Coronary artery (tissue), 2 donors: Measurements from ENCODE around the gene ACOXL.

ENCODE experiments used
- DNase-seq: peaks from one replicate; pipeline ENCODE4 v3.0.0-alpha.2; 2017; ENCODE audit warnings: low spot score
- H3K27ac ChIP-seq, 2 donors: fragments of 200-600 bp; sonication (generic); one replicate each; pipeline ENCODE4 v1.5.1; 2016 to 2019
- H3K4me3 ChIP-seq: fragments of 200-600 bp; sonication (generic); 2 replicates; pipeline ENCODE4 v1.5.1; 2016; ENCODE audit warnings: mild to moderate bottlenecking, moderate library complexity
- TF ChIP-seq, protein P1 (sequence below): fragments of 200-600 bp; sonication (generic); IDR thresholded peaks from one replicate; pipeline ENCODE4 v1.5.1; 2019; ENCODE audit warnings: antibody characterized with exemption

The ACOXL gene

DNA sequence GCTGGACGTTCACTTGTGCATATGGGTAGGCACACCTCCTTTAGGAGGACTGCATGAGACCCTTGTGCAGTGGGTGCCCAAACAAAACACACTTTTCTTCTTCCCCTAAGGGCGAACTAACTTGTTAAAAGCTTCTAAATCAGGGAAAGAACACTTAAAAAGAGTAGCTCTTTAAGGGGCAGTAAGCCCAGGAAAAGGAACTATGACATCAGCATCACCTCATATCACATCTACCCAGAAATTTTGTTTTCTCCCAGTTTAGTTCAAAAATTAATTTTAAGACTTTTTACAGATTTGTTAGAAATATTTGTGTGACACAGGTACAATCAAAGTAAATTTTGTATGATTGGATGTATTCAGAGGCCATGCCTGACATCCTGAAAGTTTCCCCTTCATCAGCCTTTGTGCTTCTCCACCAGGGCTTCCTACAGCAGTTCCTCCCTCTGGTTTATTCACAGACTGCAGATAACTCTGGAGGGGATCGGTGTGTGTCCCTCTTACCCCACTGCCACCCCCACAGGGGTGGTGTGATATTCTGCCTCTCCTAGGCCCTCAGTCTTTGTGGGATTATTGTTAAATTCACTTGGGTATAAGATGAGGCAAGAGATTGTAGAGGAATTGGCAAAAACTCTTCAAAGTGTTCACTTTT is 416.0 kb downstream of the ACOXL start:
- DNase-seq: no peak
- TF ChIP-seq, protein P1, sequence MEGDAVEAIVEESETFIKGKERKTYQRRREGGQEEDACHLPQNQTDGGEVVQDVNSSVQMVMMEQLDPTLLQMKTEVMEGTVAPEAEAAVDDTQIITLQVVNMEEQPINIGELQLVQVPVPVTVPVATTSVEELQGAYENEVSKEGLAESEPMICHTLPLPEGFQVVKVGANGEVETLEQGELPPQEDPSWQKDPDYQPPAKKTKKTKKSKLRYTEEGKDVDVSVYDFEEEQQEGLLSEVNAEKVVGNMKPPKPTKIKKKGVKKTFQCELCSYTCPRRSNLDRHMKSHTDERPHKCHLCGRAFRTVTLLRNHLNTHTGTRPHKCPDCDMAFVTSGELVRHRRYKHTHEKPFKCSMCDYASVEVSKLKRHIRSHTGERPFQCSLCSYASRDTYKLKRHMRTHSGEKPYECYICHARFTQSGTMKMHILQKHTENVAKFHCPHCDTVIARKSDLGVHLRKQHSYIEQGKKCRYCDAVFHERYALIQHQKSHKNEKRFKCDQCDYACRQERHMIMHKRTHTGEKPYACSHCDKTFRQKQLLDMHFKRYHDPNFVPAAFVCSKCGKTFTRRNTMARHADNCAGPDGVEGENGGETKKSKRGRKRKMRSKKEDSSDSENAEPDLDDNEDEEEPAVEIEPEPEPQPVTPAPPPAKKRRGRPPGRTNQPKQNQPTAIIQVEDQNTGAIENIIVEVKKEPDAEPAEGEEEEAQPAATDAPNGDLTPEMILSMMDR: no peak
- no peak overlapping the region for H3K4me3 ChIP-seq
- H3K27ac ChIP-seq: no peak overlapping the region

DNA sequence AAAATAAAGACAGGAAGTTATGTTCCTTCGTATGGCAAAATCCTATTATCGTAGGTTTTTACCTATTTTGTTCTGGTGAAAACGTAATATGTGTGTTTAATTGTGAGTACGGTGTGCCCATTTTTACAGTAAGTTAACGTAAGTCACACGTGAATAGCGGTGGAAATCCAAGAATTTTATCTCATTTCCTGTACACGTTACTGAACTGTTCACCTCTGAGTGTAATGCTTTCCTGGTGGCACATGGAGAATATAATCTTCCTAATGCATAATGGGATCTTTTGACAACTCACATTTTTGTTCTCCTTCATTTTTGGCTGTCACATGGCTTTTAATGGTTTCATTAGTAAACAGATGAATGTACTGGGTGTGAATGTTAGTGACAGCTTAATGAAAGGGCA is 416.6 kb downstream of the ACOXL start:
- TF ChIP-seq, protein P1: no peak
- H3K27ac ChIP-seq: no peak overlapping the region
- DNase-seq: no peak
- no peak overlapping the region for H3K4me3 ChIP-seq

DNA sequence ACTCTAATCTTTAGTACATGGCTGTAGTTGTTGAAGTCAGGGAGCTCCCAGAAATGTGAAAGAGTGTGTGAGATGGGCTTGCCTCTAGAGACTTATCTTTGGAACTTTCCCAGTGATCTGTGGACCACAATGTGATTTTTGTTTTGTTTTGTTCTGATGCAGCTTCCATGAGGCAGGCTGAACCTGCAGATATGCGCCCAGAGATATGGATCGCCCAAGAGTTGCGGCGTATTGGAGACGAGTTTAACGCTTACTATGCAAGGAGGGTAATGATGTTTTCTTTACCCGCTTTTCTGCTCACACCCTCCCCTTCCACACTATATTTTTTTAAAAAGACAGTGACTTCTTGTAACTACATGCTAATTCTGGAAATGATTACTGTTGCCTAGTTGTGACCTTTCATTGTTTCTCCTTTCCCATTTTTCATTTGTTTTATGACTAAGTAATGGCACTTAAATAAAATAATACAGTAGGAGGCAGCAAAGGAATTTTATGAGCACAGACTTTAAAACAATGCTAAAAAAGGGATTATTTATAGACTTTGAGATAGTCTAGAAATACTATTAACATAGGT is 417.6 kb downstream of the ACOXL start:
- TF ChIP-seq, protein P1: no peak
- no peak for DNase-seq
- Histone ChIP-seq H3K27ac (no peak overlapping the region), H3K4me3 (no peak overlapping the region)

DNA sequence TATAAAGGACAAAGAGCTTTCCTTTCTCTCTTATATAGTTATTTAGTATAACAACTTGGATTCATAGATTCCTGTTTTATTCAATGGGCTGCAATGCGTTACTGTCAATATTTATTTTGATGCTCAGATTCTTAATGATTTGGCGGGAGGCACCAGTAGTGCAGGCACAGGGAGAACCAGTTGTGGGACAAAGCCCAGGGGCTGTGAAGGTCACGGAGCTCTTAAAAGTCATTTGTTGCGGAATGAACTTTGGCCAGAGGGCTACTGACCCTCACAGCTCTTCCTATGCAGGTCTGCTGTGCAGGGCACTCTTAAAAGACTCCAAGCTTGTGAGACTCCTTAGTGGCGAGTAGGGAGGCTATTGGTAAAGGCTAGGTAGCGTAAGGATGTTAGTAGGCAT is 422.4 kb downstream of the ACOXL start:
- H3K27ac ChIP-seq: no peak overlapping the region
- TF ChIP-seq, protein P1: no peak
- DNase-seq: no peak

DNA sequence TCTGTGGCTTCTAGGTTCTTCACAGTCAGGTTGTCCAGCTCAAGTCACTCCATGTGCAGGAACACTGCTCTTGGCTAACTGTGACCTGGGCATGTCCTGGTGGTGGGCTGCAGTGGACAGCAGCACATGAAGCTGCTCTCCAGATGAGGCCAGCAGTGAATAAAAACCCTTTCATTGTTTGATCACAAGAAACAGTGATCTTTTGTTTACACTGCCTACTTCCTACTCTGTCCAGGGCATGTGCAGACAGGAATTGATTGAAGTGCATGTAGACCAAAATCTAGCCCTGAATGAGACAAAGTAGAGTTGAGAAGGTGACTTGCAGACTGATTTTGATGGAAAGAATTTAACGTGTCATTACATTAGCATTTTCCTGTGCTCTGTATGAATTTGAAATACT is 423.2 kb downstream of the ACOXL start:
- no peak overlapping the region for H3K27ac ChIP-seq
- TF ChIP-seq, protein P1: no peak
- no peak overlapping the region for H3K4me3 ChIP-seq
- no peak for DNase-seq

More for the DNA sequence above, 422.4 kb downstream of the ACOXL start:
- H3K4me3 ChIP-seq: no peak overlapping the region

DNA sequence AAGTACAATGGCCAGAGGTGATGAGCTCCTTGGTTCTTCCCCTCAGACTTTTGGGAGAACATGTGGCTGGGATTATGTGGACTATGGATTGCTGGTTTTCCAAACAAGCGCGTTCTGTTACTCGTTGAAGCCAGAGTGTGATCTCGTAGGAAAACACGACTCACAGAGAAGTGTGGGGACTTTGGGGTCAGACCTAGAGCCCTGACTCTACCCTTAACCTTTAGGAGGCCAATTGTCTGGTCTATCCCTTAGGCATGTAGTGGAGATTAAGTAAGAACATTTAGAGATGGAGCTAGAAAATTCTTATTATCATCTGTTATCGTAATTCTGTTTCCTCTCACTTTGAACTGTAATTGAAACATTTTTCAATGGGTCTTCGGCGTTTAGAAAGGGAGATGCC is 424.2 kb downstream of the ACOXL start:
- TF ChIP-seq, protein P1: no peak
- no peak for DNase-seq
- no peak overlapping the region for H3K27ac ChIP-seq
- no peak overlapping the region for H3K4me3 ChIP-seq

DNA sequence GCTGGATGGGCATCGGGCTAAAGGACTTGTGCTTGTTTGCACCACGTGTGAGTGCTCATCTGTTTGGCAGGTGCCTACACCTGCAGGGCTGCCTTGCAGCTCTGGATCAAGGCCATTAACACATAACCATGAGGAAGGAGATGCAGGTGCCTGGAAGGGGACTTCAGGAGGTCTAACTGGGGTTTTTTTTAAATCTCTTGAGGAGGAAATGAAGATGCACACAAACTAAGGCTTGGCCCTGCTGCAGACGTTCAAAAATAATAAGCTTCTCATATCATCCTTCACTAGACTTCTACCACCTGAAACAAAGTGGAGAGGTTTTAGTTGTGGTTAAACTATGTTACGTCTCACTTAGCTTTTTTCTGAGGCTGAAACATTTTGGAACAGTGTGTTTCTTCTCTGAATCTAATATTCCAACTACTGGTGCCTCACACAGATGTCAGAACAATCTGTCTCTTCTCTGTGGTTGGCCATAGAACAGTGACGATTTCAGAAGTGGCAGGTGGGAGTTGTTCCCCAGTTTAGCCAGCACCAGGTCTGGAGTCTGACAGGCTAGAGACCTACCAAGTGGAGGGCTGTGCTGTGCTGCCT is 424.8 kb downstream of the ACOXL start:
- no peak overlapping the region for H3K27ac ChIP-seq
- no peak overlapping the region for H3K4me3 ChIP-seq
- TF ChIP-seq, protein P1: no peak
- DNase-seq: no peak
